T-helper 2 cell treated with Interferon-gamma antibody and Interleukin-4, amounts not matched to agents 100 ng/mL and 5 ng/mL, for 36 hours (primary cell): ENCODE results near the gene HIVEP3. TPM values are rescaled to one million over a fixed set of nuclear protein-coding genes. Genes with fewer than 3 reads are reported as not detected.

Source experiments
- intact Hi-C: fragments of 100-400 bp; cut with micrococcal nuclease; formaldehyde crosslinking; loops from one replicate; pipeline ENCODE4 v1.15.1; 2023
- total RNA-seq: library from RNA; stranded (reverse); gene quantifications from 2 replicates; pipeline ENCODE4 v1.2.3, GENCODE V29; 2022

HIVEP3 gene
- total RNA-seq, 1 donor from 2014 or later = 20.3 TPM

DNA sequence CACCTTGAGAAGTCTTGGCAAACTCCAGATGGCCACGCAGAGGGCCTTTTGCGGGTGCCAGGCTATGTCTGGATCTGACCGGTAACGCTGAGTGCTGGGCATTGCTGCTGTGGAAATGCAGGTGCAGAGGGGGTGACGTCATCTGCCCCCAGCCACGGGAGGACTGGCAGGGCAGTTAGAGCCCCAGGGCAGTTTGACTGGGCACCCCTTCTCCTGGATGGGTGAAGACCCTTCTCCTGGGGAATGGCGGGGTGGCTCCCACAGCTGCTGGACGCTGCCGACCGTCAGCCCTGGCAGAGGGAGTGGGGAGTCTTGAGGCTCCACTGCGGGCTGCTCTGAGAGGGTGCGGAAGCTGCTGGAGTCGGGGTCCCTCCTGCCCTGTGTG, 421.7 kb downstream of the HIVEP3 start:
- intact Hi-C loops = loop anchor here (10.0 kb wide), 1 partner anchor 678 kb away; no protein-coding TSS in a partner anchor

DNA sequence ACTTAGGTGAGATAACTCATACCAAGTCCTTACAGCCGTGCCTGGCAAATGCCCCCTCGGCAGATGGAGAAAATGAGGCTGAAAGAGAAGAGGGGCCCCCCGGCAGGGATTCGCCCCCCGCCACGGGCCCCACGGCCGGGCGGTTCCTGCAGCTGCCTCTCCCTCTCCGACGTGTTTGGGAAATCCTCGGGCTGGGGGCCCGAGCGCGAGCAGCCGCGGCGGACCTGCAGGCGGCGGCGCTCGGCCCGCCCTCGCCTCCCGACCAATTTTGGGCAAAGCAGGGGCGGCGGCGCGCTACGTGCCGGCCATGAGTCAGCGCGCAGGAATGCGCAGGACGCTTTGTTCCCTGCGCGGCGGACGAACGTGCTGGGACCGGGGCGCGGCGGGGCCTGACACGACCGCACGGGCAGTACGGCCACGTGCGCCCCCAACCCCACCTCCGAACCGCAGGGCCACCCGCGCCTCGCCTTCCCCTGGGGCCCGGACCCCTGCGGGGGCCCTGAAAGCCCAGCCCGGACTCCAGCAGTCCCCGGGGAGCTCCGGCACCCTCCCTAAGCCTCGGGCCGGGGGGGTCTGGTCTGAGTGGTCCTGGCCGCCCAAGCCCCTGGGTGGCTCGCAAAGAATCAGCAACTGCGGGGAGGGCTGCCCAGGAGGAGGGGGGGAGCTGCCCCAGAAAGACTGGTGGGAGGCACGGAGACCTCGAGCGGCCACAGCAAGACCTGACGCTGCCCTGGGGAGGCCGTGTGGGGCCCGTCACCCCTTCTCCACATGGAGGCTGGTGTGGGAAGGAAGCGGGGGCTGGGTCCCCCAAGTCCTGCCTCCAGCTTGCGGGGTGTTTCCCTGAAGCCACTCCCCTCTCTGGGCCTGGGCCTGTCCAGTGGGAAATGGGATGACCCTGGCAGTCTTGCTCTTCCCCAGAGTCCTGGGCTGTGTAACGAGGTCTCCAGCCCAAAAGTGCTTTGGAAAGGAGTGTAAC, 422.4 kb downstream of the HIVEP3 start:
- intact Hi-C loops = loop anchor here (10.0 kb wide), 1 partner anchor 678 kb away; no protein-coding TSS in a partner anchor

DNA sequence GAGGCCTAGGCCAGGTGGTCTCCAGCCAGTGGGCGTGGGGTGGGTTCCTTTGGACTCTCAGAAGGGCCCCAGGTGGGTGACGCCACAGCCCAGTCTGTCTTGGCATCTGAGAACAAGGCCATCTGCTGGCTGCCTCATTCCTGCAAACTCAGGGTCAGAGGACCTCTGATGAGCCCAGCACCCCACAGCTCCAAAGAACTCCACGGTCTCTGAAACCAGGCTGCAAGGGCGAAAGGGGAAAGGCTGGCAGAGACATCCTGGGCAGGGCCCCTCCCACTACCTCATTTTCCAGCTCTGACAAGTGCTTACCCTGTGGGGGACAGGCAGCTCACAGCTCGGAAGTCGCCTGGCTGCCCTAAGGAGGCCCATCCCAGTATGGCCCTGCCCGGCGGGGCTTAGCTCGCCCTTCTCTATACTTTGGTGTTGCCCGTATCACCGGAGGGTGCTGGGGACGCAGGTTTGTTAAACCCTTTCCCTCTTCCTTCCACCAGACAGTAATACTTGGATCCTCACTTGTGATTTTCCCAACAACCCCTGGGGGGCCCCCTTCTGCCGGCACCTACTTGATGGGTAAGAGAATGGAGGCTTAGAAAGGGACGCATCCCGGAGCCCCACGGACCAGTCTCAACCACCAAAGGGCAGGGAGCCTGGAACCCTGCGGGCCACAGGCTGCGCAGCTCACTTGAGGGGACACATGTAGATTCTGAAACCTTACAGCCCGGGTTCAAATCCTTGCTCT, 423.3 kb downstream of the HIVEP3 start:
- intact Hi-C loops = loop anchor here (10.0 kb wide), 1 partner anchor 679 kb away; no protein-coding TSS in a partner anchor

DNA sequence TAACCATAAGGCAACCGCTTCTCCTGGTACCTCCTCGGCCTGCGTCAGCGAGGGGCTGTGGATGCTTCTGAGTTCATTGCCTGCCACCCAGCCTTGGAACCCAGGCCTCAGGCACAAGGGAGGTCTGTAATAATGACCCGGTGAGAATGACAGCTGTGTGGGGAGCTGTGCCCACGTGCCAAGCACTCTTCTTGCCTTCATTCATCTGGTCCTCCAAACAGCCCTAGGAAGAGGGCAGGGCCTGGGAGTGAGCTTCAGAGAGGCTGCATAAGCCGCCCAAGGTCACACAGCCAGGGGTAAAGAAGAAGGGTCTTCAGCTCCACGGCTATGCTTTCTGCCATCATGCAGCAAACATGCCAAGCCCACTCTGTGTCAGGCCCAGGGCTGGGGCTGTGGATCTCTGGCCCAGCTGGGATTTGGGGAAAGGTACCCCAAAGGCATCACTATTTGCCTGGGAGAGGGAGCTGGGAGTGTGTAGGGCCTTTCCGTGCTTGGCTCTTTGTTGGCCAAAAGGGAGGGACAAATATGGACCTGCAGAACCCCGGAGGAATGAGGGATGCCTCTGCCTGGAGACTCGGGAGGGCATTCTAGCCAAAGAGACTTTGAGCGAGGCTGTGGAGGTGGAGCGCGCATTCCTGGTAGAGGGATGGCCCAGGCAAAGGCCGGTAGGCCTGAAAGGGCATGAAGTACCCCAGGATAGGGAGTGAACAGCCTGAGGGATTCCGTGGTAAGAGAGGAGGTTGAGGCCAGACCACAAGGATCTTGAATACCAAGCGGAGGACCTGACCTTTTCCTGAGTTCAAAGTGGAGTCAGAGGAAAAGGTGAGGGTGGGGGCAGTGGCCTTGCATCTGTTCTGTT, 424.1 kb downstream of the HIVEP3 start:
- intact Hi-C loops = loop anchor here (10.0 kb wide), 1 partner anchor 680 kb away; no protein-coding TSS in a partner anchor

DNA sequence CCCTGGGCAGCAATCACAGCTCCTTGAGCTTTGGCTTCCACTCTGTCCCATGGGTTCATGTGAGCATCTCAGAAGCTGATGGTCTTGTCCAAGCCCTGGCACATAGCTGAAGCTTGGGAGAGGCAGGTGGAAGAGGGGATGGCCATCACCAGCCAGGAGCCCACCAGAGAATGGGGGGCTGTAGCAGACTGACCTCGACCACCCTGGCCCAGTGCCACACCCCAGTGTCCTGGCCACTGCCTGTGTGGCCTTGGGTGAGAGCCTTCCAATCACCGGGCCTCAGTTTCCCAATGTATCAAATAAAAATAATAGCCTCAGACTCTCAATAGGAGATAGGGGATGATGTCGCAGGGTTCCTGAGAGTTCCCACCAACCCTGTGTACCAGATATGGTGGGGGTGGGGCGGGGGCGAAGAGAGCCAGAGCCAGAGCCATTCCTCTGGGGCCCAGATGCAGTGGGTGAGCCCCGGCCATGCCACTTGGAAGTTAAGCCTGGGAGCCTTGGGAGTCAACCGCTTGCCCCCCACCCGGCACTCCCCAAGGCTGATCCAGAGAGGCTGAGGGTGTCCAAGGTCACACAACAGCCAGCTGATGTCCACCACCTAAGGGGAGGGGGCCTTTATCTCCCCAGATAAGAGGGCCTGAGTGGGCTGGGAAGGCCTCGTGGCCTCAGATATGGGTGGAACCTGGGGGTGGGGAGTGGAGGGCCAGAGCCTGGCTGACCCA, 424.9 kb downstream of the HIVEP3 start:
- intact Hi-C loops = loop anchor here (10.0 kb wide), 1 partner anchor 681 kb away; no protein-coding TSS in a partner anchor

DNA sequence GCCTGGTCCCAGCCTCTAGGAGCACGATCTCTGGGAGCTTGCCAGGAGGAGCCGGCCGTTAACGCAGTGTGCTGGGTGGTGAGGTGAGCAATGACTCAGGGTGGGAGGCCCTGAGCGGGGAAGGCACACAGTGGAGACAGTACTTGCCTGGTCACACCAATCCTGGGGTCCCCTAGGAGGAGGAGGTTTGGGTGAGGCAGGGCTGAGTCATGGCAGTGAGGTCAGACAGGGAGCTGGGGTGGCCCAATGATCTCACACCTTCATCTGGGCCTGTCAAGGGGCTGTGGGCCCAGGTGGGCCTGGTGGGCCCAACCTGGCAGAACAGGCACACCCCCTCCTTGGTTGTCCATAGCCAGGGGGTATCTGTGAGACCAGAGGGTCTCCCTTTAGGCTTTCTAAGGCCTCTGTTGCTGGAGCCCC, 425.6 kb downstream of the HIVEP3 start:
- intact Hi-C loops = loop anchor here (10.0 kb wide), 1 partner anchor 682 kb away; no protein-coding TSS in a partner anchor

DNA sequence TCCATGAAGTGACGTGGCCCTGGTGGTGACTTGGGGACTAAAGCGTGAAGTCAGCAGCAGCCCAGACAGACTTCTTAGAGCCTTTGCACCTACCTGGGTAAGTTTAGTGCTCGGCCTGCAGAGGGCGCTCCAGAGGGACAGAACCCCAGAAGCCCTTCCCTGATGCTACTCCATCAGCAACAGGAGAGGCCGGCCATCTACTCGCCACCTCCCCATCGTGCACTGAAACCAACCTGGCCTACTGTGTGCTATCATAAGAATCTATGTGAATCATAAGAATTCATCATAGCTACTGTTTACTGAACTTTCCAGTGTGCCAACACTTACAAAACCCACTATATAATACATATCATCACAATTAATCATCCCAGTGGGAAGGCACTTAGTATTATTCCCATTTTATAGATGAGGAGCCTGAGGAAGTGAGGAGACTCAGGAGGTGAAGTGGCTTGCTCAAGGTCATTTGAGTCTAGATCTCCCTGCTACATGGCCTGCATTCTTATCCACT, 426.3 kb downstream of the HIVEP3 start:
- intact Hi-C loops = loop anchor here (10.0 kb wide), 1 partner anchor 682 kb away; no protein-coding TSS in a partner anchor

DNA sequence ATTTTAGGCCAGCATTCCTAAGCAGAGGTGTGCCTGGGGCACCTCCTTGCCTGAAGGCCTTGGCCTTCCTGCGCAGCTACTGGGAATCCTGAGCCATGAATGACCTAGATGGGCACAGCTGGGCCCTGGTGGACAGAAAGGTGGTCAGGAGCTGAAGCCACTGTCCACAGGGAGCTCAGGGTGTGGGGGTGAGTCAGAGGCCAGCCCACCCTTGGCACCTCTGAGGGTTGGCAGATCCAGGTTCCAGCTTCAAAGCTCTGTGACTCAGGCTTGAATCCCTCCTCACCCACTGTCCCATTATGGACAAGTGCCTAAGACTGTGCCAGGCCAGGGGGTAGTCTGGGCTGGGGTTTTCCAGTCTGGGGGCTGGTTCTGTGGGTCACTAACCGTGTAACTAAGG, 427.8 kb downstream of the HIVEP3 start:
- intact Hi-C loops = loop anchor here (10.0 kb wide), 1 partner anchor 684 kb away; no protein-coding TSS in a partner anchor

DNA sequence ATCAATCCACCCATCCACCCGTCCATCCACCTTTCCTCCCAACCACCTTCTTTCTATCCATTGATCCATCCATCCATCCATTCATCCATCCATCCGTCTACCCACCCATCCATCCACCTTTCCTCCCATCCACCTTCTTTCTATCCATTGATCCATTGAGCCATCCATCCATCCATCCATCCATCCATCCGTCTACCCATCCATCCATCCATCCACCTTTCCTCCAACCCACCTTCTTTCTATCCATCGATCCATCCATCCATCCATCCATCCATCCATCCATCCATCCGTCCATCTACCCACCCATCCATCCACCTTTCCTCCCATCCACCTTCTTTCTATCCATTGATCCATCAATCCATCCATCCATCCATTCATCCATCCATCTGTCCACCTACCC, 429.2 kb downstream of the HIVEP3 start:
- intact Hi-C loops = no loop called here

DNA sequence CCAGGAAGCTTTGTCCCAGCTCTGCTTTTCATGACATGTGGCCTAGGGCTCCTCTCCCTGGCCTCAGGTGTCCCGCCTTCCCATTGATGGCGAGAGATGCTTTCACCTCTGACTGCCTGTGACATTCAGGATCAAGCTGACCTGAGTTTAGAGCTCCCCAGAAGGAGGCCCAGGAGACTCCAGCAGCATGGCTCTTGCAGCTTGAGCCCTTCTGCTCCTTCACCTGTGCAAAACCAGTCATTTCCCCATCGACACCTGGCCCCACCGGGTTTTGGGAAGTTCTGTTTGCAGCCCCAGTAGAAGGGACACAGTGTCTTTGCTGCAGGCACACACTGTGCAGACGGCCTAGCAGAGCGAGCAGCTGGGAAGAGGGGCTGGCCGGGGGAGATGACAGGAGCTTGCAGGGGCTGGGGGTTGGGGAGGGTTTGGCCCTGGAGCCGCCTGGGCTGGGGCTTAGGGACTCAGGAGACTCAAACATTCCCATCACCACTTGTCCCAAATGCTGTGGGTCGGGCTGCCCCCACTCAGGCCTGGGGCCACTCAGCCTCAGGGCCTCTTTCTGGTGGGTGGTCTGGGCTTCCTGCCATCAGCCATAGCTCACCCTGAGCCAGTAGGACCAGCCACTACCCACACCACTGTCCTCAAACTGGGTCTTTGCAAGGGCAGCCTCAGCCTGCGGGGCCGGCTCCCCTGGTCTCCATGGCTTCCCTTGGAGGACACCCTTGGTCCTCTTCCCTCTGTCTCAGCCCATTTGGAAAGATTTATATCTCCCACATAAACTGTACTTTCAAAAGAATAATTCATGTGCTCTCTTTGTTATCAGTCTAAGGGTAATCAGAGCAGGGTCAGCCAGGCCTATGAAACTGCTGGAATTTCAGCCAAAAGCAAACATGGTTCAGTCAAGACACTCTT, 430.4 kb downstream of the HIVEP3 start:
- intact Hi-C loops = no loop called here

DNA sequence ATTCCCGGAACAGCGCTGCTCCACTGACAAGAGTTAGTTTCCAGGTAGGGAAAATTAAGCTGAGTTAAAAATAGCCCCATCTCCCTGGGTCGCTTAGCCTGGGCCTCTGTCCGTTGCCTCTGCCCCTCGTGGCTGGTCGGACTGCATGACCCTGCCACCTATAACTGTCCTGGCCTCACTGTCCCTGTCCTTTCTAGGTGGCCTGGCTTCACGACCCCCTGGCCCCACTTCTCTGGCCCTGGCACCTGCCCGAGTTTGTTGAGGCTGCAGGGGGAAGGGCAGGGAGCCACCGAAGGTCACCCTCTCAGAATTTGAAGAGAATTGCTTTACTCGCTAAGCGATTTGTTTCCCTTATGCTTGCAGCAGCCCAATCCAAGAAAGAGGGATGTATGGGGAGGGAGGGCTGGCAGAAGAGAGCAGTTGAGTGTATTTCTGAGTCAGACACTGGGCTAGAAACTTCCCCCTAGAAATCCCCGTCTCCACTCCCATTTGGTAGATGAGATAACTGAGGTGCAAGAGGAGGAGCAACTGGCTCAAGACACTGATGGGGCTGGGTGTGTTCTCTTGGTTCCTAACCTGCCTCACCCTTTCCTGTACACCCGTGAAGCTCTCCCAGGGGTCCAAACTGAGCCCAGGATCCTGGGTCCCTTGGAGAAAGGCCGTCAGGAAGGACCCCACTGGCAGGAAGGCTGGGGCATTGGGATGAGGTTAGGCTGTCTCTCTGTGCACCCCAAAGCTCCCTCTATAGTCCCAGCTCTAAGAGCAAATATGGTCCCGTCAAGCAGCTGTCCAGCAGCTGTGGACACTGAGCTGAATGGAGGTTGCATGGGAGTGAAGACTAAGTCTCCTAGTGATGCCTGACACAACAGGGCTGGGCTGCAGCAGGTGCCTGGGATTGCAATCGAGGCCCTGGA, 431.3 kb downstream of the HIVEP3 start:
- intact Hi-C loops = no loop called here

DNA sequence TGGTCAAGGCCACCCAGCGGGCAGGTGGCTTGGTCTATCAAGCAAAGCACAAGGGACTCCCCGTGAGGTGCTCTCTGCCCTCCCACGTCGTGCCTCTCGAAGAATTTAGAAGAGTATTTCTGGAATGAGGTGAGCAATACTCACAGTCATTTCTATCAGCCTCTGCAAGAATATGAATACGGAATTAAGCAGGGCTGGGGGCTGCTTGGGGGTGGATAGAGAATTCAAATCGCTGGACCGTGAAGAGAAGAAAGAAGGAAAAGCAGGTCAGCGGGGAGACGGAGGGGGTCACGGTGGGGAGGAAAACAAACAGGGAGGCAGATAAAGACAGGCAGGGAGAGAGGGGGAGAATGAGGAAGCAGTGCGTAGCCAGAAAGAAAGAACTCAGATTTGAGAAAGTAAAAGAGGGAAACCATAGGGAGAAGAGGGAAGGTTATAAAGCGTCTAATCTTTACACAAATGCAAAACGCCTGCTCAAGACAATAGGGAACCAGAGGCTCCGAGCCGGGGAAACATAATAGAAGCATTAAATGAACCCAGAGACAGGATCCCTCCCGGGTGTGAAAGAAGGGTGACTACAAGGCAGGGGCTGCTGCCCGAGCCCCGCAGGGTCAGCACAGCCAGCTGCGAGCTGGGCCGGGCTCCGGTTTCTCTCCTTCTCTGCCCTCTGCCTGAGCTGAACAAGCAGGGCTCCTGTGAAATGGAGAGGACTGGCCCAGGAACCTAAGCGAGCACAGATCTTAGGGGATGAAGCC, 432.2 kb downstream of the HIVEP3 start:
- intact Hi-C loops = no loop called here

DNA sequence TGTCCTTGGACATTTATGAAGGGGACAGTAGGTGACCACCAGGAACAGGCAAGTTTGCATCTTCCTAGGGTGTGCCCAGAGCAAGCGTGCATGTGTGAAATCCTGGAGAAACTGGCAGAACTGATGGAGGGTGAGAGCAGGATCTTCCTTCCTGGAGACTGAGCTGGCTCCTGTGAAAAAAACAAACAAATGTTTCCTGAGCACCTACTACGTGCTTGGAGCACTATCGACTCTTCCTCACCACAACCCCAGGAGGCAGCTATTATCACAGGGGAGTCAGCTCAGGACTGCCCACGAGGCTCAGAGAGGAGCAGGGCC, 432.7 kb downstream of the HIVEP3 start:
- intact Hi-C loops = no loop called here

DNA sequence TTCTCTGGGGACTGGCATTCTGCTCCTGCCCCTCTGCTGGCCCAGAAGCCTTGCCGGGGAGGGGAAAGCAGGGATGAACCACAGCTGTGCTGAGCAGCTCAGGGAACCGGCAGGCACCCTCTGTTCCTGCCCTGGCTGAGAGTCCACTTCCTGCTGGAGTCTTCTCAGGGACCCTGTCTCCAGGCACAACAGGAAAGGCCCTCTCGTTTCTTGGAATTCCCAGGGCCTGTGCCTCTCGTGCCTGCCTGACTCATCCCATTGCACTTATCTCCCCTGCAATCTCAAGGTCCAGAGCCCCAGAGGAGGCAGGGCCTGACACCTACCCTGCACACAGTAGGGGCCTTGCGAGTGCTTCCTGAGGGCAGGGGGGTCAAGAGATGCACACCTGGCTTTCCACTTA, 433.1 kb downstream of the HIVEP3 start:
- intact Hi-C loops = no loop called here

DNA sequence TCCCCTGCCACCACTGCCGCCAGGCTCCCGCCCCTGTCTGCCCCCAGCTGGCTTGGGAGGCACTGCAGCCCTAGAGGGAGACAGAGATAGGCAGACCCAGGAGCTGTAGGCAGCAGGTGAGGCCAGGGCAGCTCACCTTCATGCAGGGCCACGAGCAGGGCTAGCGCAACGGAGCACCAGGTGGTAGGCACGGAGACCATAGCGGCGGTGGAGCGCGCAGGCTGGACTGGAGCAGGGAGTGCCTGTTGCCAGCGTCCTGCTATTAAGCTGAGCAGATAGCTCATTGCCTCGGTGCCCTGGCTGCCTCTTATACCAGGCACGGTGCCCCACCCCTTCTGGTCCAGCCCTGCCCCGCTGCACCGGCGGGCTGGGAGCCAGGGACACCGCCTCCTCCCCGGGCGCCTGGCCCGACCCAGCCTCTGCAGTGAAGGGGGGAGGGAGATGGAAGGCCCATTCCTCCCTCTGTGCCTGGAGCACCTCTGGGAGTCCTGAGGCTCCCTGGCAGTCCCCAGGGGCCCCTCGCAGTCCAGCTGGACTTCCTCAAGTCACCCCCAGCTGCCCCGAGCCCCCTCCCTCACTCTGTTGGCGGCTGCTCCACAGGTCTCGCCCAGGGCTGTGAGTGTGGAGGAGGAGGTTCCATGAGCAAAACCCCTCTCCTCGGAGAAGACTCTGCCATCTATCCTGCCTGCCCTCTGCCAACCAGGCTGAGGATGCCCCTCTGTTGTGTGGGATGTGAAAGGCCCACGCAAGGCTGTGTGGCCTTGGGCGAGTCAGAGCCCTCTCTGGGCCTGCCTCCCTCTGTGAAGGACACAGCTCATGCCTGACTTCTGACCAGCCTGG, 434.1 kb downstream of the HIVEP3 start, which contains the start of gene EDN2:
EDN2 (minus strand) TSS at position 282 of the 840 bp plus-strand sequence; CDS start at position 200, 82 bp downstream.
- intact Hi-C loops = no loop called here

DNA sequence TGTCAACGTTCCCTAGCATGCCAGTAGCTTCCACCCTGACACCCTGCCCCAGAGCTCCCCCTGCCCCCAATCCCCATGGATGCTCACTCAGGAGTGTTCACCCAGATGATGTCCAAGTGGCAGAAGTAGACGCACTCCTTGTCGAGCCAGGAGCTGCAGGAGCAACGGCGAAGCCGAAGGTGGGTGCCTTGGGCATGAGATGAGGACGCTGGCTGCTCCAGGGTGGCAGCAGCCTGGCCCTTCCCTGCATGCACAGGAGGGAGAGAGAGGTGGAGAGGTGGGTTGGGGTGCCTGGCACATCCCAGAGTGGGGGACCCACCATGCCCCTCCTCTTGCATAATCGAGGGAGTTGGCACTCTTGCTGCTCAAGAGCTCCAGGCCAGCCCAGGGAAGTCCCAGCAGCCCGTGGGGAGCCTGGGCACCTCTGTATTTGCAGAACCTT, 434.7 kb downstream of the HIVEP3 start:
- intact Hi-C loops = no loop called here
